Measurements from ENCODE around the gene RCOR1. TPM values are rescaled to one million over a fixed set of nuclear protein-coding genes. Genes with fewer than 3 reads are reported as not detected.

Gene RCOR1
- total RNA-seq, 1 experiment from 2014 or later, result 34.1 TPM

DNA sequence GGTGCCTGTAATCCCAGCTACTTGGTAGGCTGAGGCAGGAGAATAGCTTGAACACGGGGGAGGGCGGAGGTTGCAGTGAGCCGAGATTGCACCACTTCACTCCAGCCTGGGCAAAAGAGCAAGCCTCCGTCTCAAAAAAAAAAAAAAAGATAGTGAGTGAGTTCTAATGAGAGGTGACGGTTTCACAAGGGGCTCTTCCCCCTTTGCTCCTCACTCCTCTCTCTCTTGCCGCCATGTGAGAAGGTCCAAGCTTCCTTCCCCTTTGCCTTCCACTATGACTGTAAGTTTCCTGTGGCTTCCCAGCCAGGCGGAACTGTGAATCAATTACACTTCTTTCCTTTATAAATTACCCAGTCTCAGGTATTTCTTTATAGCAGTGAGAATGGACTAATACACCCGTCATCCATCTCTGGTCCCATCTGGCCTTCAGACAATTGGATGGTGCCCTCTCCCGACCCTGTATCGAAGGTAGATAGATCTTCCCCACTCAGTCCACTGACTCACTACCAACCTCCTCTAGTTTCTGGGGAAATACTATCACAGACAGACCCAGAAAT, 27.0 kb upstream of the RCOR1 start:
- WGBS (ENCODE audit: extremely low coverage, insufficient read length, low lambda C conversion rate), result no CpG with 5 or more reads among the region's 10 CpGs

More for the DNA sequence above, 27.0 kb upstream of the RCOR1 start:
- no peak overlapping the region for H3K4me3 Mint-ChIP-seq
- Histone ChIP-seq H4K8ac (replicated peaks; ENCODE audit: insufficient read length, low read depth, low read length) (no peak overlapping the region), H2BK5ac (ENCODE audit: insufficient read length, low read length) (no peak overlapping the region), H2BK120ac (ENCODE audit: low read depth, low read length, poor library complexity, severe bottlenecking) (no peak overlapping the region), H3K9ac (ENCODE audit: extremely low read depth, insufficient read length, low read length) (no peak overlapping the region), H3K27me3 (ENCODE audit: insufficient read depth, low read length) (no peaks in the 10 kb centered on the region), H2BK12ac (ENCODE audit: insufficient read length, low read depth, low read length) (no peak overlapping the region), H3K56ac (ENCODE audit: insufficient read length, low read depth, low read length) (no peak overlapping the region), H2BK15ac (ENCODE audit: low read depth, low read length) (no peak overlapping the region), H3K79me1 (ENCODE audit: insufficient read depth, low read depth, low read length, poor library complexity, severe bottlenecking) (no peaks in the 10 kb centered on the region), H3K4ac (ENCODE audit: low read depth, low read length) (no peak overlapping the region), H3T11ph (ENCODE audit: low read length) (no peak overlapping the region), H3K79me2 (ENCODE audit: insufficient read depth, low read length) (no peaks in the 10 kb centered on the region), H2AFZ (ENCODE audit: low read length) (no peak overlapping the region), H4K5ac (ENCODE audit: insufficient read length, low read depth, low read length) (no peak overlapping the region), H4K91ac (ENCODE audit: insufficient read length, low read depth, low read length) (no peak overlapping the region), H3K4me2 (ENCODE audit: insufficient read depth, insufficient read length, low read length) (no peak overlapping the region), H2AK5ac (ENCODE audit: insufficient read length, low read length) (no peak overlapping the region), H3K23me2 (ENCODE audit: insufficient read length, low read depth, low read length, poor library complexity, severe bottlenecking) (no peaks in the 10 kb centered on the region), H3K27ac (ENCODE audit: insufficient read length, low read depth, low read length) (no peak overlapping the region), H3K14ac (ENCODE audit: insufficient read depth, low read length) (no peak overlapping the region), H3K23ac (ENCODE audit: insufficient read length, low read depth, low read length) (no peak overlapping the region), H3K18ac (ENCODE audit: insufficient read length, low read depth, low read length) (no peak overlapping the region), H3K9me3 (ENCODE audit: control insufficient read depth, low read depth, low read length) (no peaks in the 10 kb centered on the region), H3K4me1 (ENCODE audit: insufficient read depth, low read length) (no peaks in the 10 kb centered on the region; the same call in 1 of the 2 replicates), H2BK20ac (ENCODE audit: low read depth, low read length, poor library complexity, severe bottlenecking) (no peak overlapping the region), H4K20me1 (ENCODE audit: control insufficient read depth, insufficient read depth, insufficient read length) (no peaks in the 10 kb centered on the region)
- H3K4me1 Mint-ChIP-seq, result peaks cover 15 to 19% of the 10 kb centered on the region in 2 experiments
- H3K27me3 Mint-ChIP-seq (ENCODE audit: low read depth), result no peaks in the 10 kb centered on the region; the same call in 1 of the 2 replicates
- TF ChIP-seq, protein P1, sequence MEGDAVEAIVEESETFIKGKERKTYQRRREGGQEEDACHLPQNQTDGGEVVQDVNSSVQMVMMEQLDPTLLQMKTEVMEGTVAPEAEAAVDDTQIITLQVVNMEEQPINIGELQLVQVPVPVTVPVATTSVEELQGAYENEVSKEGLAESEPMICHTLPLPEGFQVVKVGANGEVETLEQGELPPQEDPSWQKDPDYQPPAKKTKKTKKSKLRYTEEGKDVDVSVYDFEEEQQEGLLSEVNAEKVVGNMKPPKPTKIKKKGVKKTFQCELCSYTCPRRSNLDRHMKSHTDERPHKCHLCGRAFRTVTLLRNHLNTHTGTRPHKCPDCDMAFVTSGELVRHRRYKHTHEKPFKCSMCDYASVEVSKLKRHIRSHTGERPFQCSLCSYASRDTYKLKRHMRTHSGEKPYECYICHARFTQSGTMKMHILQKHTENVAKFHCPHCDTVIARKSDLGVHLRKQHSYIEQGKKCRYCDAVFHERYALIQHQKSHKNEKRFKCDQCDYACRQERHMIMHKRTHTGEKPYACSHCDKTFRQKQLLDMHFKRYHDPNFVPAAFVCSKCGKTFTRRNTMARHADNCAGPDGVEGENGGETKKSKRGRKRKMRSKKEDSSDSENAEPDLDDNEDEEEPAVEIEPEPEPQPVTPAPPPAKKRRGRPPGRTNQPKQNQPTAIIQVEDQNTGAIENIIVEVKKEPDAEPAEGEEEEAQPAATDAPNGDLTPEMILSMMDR (conservative IDR thresholded peaks at IDR 0.05), result no peak
- peaks cover 0 to 6% (median 3%) of the 10 kb centered on the region in 3 experiments; a peak in 4 of 7 replicates for H3K36me3 Mint-ChIP-seq (ENCODE audit: insufficient read depth in 1 of 3, low read depth in 3 of 3)
- DNase-seq, result no peak
- no peak overlapping the region for H3K27ac Mint-ChIP-seq
- peaks cover 10 to 13% of the 10 kb centered on the region in 2 experiments; a peak in 3 of 5 replicates for H3K9me3 Mint-ChIP-seq
